DMS79 treated with DMSO at 0.1 percent for 48 hours (cell line): ENCODE results near the gene SYT5.
"Not testable (repeated sequence)": the region's sequence is repeated elsewhere in the genome, so short reads cannot be mapped to it uniquely, and the experiment has no call there.

ENCODE experiments used
- DNase-seq: peaks from one replicate; lab custom pipeline; 2025; lab: John Stamatoyannopoulos, UW

The SYT5 gene

DNA sequence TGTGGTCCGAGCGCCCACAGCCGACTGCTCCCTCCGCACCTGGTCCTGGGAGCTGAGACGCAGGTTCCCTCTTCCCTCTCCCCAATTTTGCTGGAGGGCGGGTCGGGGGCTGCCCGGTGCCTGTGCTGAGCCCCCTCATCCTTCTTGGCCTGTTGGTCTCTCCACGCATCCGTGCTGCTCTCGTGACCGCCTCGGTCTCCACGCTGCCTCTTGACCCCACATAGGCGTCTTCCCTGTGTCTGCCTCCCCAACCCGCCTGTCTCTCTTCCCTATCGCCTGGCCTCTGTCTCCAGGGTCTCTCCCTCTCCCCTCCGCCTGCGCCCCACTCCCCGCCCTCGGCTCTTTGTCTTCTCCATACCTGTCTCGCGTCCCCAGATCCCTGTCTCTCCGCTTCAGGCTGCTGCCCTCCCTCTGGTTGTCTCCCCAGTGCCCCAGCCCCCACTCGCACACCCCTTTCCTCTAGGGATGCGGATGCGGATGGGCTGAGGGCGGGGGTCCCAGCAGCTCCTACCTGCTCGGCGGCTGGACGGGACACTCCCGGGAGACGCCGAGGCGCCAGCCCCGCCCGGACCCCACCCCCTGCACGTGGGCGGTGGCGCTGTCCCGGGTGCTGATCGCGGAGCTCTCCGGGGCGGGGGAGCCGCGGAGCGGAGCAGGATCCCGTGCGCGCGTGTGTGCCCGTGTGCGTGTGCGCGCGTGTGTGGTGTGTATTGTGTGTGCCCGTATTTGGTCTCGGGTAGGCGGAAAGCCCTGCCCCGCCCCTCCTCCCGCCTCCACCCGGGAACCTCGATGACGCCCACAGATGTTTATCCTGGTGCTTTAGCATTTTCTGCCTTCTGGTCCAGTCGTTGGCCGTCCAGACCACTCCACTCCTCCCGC is at the start of gene SYT5:
Gene SYT5, minus strand, starts transcription at position 684 of the 879 bp plus-strand sequence. CDS start 1,248 bp downstream, outside the sequence.
- peak; percentile 20 for DNase-seq

GRCh38 chr19:55229789-55230182 is 49.7 kb upstream of the SYT5 start:
- DNase-seq, result no peak

GRCh38 chr19:55229145-55229788 is 49.2 kb upstream of the SYT5 start:
- DNase-seq, result no peak

- no peak for DNase-seq
These were observed 48.4 kb upstream of the SYT5 start, which contains the start of gene TMEM86B for GRCh38 chr19:55228403-55229031. TMEM86B (minus strand) TSS chr19:55228763; CDS start chr19:55228741, 22 bp downstream.

GRCh38 chr19:55228015-55228391 is 47.9 kb upstream of the SYT5 start:
- DNase-seq, result no peak

DNA sequence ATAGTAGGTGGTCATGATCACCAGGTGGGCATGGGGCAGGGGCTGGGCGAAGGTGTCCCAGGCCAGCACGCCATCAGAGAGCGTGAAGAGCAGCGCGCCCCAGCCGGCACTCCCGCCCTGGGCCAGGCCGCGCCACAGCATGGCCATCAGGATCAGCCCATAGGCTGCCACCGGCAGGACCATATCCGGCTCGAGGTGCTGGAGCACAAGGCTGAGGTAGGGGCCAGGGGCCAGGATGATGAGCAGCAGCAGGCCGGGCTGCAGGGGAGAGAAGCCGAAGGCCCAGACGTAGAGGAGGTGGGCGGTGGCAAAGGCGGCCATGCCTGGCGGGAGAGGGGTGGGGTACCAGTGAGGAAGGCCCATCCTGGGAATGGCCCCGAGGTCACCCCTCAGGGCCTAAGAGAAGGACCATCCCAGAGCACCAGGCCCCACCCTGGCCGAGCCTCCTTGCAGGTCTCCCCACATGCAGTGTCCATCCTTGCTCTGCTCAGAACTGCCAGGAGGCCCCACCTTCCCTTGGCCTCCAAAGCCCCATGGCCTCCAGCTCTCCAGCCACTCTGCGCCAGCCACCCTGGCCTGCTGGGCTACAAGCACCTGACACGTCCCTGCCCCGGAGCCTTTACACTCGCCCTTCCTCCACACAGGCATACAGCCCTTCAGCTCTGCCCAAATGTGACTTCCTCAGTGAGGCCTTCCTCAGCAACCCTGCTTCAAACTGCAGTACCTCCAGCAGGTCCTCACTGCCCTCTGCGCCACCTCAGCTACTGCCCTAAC is 47.3 kb upstream of the SYT5 start:
- no peak for DNase-seq

GRCh38 chr19:55226788-55227187 is 46.7 kb upstream of the SYT5 start:
- DNase-seq, result no peak

DNA sequence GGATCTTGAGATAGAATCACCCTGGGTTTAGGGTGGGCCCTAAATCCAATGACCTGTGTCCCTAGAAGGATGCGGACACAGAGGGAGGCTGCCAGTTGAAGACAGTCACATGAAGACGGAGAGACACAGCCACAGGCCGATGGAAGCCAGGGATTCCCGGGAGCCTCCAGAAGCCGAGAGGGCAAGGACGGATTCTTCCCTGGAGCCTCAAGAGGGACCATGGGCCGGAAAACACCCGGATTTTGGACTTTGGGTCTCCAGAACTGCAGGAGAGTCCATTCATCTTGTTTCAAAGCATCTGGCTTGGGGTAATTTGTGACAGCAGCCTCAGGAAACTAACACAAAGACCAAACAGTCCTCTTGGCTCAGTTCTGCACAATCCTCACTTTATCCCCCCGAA is 46.2 kb upstream of the SYT5 start:
- no peak for DNase-seq

DNA sequence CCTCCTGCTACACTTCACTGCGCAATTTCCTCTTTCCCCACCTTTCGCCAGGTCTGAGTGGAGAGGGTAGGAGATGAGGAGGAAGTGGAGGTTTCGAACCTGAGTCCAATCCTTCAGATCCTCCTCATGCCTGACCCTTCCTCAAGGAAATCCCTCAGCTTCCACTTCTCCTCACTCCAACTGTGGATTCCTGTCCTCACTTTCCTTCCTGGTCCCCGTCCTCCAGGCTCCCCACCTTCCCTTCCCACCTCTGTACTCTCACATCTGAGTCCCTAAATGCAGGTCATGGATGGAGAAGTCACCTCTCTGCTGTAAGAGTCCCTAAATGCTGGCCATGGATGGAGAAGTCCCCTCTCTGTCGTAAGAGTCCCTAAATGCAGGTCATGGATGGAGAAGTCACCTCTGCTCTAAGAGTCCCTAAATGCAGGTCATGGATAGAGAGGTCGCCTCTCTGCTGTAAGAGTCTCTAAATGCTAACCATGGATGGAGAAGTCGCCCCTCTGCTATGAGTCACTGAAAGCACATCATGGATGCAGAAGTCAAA is 45.4 kb upstream of the SYT5 start:
- no peak for DNase-seq

DNA sequence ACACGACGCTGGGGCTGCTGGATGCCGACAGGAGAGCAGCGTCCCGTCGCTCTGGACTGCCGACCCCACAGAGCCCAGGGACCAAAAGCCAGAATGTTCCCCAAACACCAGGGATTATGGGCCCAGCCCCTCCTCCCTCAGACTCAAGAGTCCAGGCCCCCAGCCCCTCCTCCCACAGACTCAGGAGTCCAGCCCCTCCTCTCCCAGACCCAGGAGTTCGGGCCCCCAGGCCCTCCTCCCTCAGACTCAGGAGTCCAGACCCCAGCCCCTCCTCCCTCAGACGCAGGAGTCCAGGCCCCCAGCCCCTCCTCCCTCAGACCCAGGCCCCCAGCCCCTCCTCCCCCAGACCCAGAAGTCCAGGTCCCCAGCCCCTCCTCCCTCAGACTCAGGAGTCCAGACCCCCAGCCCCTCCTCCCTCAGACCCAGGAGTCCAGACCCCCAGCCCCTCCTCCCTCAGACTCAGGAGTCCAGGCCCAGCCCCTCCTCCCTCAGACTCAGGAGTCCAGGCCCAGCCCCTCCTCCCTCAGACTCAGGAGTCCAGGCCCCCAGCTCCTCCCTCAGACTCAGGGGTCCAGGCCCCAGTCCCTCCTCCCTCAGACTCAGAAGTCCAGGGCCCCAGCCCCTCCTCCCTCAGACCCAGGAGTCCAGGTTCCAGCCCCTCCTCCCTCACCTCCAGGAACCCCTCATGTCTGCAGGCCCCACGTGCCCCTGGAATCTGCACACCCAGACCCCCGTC is 44.8 kb upstream of the SYT5 start:
- not testable (repeated sequence) for DNase-seq

DNA sequence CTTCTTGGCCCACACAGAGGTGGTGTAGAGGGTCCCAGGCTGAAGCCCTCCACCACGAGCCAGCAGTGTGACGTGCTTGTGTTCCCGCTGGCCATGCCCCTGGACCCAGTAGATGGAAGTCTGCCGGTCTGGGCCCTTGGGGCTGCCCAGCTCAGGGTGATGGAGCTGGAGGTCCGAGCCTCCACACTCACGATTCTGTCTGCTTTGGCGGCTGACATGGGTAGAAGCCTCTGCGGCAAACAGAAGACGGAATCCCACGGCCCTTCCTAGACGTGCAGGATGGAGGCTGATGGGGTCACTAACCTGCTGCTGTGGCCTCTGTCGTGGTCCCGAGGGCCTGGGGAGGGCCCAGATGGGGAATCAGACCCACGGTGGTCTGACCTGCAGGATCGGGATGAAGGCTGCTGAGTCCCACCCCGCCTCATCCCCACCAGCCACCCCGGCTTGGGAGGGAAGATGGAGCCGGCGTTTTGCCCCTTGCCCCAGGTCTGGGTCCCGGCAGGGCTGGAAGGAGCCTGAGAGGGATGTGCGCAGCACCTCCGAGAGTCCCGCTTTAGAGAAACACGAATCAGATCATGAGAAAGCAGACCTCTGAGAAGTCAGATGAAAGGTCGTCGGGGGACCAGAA is 44.1 kb upstream of the SYT5 start:
- DNase-seq, result no peak

DNA sequence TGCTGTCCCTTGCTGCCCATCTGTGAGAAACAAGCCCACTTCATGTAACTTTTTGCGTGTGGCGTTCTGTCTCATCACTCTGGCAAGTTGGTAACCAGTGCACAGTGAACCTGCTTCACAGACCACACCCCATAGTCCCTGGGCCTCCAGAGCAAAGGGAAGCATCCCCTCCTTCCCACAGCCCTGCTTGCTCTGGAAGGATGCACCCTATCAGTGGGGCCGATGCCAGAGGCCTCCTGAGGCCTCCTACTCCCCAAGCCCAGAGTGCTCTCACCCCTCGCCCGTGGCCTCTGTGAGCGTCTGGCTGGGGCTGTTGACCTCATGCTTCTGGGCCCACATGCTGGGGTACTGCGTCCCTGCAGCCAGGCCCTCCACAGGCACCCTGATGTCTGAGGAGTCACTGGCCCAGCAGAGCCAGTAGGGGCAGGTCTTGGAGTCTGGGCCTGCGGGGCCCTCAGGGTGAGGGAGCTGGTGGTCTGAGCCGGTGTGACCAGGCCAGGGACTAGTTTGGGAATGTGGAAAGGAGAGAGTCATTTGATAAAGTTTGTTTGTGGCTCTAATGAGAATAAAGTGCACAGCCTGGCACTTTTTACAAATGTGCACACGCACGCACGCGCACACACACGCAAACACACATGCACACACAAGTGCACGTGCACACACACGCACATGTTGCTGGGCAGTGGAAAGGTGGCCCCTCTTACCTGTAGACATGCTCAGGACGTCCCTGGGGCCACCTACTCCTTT is 43.4 kb upstream of the SYT5 start:
- no peak for DNase-seq

GRCh38 chr19:55220525-55220924 is 40.4 kb upstream of the SYT5 start:
- DNase-seq, result no peak

- peak; percentile 93 for DNase-seq
These were observed 36.5 kb upstream of the SYT5 start for GRCh38 chr19:55216461-55217198.

DNA sequence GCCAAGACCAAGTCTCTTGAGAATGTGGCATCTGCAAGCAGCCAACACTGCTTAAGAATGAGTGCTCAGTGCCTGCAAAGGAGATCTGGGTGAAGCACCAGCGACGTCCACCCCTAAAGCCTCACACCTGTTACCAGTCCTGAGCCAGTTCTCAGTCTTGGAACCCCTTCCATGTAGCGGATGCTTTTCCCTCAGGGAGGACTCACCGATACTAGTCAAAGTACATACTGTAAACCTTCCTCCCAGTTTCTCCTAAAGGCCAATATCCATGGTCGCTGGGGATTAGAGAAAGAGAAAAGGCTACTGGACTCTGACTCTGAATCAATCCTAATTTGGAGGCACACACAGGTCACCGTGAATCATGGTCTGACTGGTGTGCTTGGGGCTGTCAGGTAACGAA is 33.5 kb upstream of the SYT5 start:
- no peak for DNase-seq

- no peak for DNase-seq
These were observed 32.4 kb upstream of the SYT5 start for GRCh38 chr19:55212447-55212846.

- no peak for DNase-seq
These were observed 29.8 kb upstream of the SYT5 start for GRCh38 chr19:55209693-55210472.
